Activated naive CD4-positive, alpha-beta T cell (primary cell): ENCODE measurements around the gene GPR157.
"Not testable (repeated sequence)": the region's sequence is repeated elsewhere in the genome, so short reads cannot be mapped to it uniquely, and the experiment has no call there.

Experiments
- DNase-seq, 4 experiments: peaks; one replicate each; lab custom pipeline; 2025; lab: John Stamatoyannopoulos, UW

The GPR157 gene

GRCh38 chr1:9118186-9118585, 10.7 kb downstream of the GPR157 start:
- DNase-seq: no peak

- DNase-seq: no peak
These were observed 13.3 kb downstream of the GPR157 start for GRCh38 chr1:9115351-9116205.

- DNase-seq: no peak
These were observed 15.7 kb downstream of the GPR157 start for GRCh38 chr1:9112961-9113880.

GRCh38 chr1:9111957-9112356, 16.9 kb downstream of the GPR157 start:
- no peak for DNase-seq

- no peak for DNase-seq
These were observed 17.6 kb downstream of the GPR157 start for GRCh38 chr1:9111357-9111691.

GRCh38 chr1:9110669-9111356, 18.1 kb downstream of the GPR157 start:
- peak; percentile 67 to 83 (median 78) for DNase-seq

GRCh38 chr1:9108056-9108665, 20.7 kb downstream of the GPR157 start:
- DNase-seq: no peak

- DNase-seq: no peak
These were observed 21.8 kb downstream of the GPR157 start for GRCh38 chr1:9107136-9107535.

GRCh38 chr1:9106286-9106685, 22.6 kb downstream of the GPR157 start:
- no peak for DNase-seq

GRCh38 chr1:9105336-9105867, 23.5 kb downstream of the GPR157 start:
- no peak for DNase-seq

GRCh38 chr1:9101510-9102146, 27.3 kb downstream of the GPR157 start:
- no peak for DNase-seq

- no peak for DNase-seq
These were observed 28.3 kb downstream of the GPR157 start for GRCh38 chr1:9100471-9101043.

- no peak for DNase-seq
These were observed 29.3 kb downstream of the GPR157 start for GRCh38 chr1:9099555-9099954.

- DNase-seq: no peak
These were observed 30.8 kb downstream of the GPR157 start for GRCh38 chr1:9097947-9098705.

- no peak for DNase-seq
These were observed 33.1 kb downstream of the GPR157 start for GRCh38 chr1:9095818-9096217.

- DNase-seq: not testable (repeated sequence)
These were observed 34.8 kb downstream of the GPR157 start for GRCh38 chr1:9093996-9094595.

GRCh38 chr1:9093581-9093980, 35.3 kb downstream of the GPR157 start:
- no peak for DNase-seq

- DNase-seq: no peak
These were observed 35.8 kb downstream of the GPR157 start for GRCh38 chr1:9093091-9093490.

- DNase-seq: no peak
These were observed 40.1 kb downstream of the GPR157 start for GRCh38 chr1:9088807-9089206.
